GM10248 (cell line): ENCODE measurements around the gene RRP9.

ENCODE experiments used
- CTCF ChIA-PET: fragments of 300-600 bp; sonication (Branson Sonifier 250); formaldehyde crosslinking; extraction: SDS; loops from one replicate; lab custom pipeline; 2021; ENCODE audit warnings: antibody characterized with exemption; lab: Yijun Ruan, JAX
- POLR2A ChIA-PET: fragments of 350-650 bp; sonication (Branson Sonifier 250); formaldehyde crosslinking; extraction: SDS; loops from one replicate; lab custom pipeline; 2020; ENCODE audit warnings: antibody characterized with exemption; lab: Yijun Ruan, JAX
- DNase-seq: peaks from one replicate; pipeline ENCODE4 v3.0.0; 2012; ENCODE audit errors: extremely low spot score
- TF ChIP-seq, protein P1 (sequence below): IDR thresholded peaks from 2 replicates; pipeline ENCODE4 v1.5.1; 2012; ENCODE audit warnings: mild to moderate bottlenecking, low read depth; ENCODE audit errors: extremely low read depth, missing control alignments, control extremely low read depth

The RRP9 gene

DNA sequence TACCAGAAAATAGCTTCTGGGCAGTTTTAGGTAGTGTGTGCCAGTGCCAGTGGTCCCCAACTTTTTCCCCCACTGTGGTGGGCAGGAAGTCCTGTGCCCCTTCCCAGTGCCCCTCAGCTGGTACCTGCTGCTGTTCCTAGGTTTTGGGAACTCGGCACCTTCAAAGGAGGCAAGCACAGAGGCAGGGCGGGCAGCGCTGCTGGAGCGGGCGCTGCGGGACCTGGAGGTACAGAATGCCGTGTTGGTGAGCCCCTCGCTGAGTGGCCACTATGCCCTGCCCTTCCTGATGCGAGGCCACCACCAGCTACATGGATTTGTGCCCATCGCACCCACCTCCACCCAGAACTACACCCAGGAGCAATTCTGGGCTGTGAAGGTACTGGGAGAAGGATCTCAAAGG, 38.5 kb upstream of the RRP9 start:
- ChIA-PET CTCF (interaction anchor here (0.6 kb wide), 1 partner anchor 190 kb away, joined by 3 read pairs; no protein-coding TSS in a partner anchor), POLR2A (no interaction called here)
- TF ChIP-seq, protein P1, sequence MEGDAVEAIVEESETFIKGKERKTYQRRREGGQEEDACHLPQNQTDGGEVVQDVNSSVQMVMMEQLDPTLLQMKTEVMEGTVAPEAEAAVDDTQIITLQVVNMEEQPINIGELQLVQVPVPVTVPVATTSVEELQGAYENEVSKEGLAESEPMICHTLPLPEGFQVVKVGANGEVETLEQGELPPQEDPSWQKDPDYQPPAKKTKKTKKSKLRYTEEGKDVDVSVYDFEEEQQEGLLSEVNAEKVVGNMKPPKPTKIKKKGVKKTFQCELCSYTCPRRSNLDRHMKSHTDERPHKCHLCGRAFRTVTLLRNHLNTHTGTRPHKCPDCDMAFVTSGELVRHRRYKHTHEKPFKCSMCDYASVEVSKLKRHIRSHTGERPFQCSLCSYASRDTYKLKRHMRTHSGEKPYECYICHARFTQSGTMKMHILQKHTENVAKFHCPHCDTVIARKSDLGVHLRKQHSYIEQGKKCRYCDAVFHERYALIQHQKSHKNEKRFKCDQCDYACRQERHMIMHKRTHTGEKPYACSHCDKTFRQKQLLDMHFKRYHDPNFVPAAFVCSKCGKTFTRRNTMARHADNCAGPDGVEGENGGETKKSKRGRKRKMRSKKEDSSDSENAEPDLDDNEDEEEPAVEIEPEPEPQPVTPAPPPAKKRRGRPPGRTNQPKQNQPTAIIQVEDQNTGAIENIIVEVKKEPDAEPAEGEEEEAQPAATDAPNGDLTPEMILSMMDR: no peak
- no peak for DNase-seq

- ChIA-PET CTCF (interaction anchor here (1.8 kb wide), 1 partner anchor 37 kb away, joined by 5 read pairs; the partner anchor contains the start of gene RRP9), POLR2A (no interaction called here)
- no peak for DNase-seq
- TF ChIP-seq, protein P1: no peak
Measured at GRCh38 chr3:51978143-51978502, 36.4 kb upstream of the RRP9 start.

- TF ChIP-seq, protein P1: no peak
- POLR2A ChIA-PET: interaction anchor here (1.8 kb wide), 1 partner anchor 10 kb away, joined by 4 read pairs; no protein-coding TSS in a partner anchor
- DNase-seq: no peak
- CTCF ChIA-PET: interaction anchor here (1.8 kb wide), 1 partner anchor 36 kb away, joined by 5 read pairs; the partner anchor contains the start of gene RRP9
Measured at GRCh38 chr3:51977446-51978142, 35.9 kb upstream of the RRP9 start.

GRCh38 chr3:51975852-51976549, 34.3 kb upstream of the RRP9 start:
- no peak for DNase-seq
- TF ChIP-seq, protein P1: no peak
- POLR2A ChIA-PET: interaction anchor here (1.8 kb wide), 1 partner anchor 11 kb away, joined by 4 read pairs; no protein-coding TSS in a partner anchor
- CTCF ChIA-PET: interaction anchor here (1.3 to 3.6 kb wide), 4 partner anchors 7 to 31 kb away, joined by 5 to 64 read pairs (median 26); partner anchors contain the start of gene ACY1

- TF ChIP-seq, protein P1: no peak
- CTCF ChIA-PET: interaction anchor here (0.7 to 3.6 kb wide), 10 partner anchors 8 to 66 kb away, joined by 3 to 64 read pairs (median 9); partner anchors contain the start of genes ACY1, PARP3 and RRP9
- POLR2A ChIA-PET: interaction anchor here (1.8 kb wide), 1 partner anchor 12 kb away, joined by 4 read pairs; no protein-coding TSS in a partner anchor
- peak; percentile 92 for DNase-seq
Measured at GRCh38 chr3:51974963-51975851, 33.5 kb upstream of the RRP9 start, which contains the start of gene ABHD14A. Gene ABHD14A, plus strand, starts transcription at chr3:51975064. Its CDS starts 72 bp downstream, at chr3:51975136.
